NCI-H82 treated with DMSO at 0.1 percent for 48 hours (cell line): Measurements from ENCODE around the gene LANCL1.
"Not testable (repeated sequence)": the region's sequence is repeated elsewhere in the genome, so short reads cannot be mapped to it uniquely, and the experiment has no call there.

Source experiments
- DNase-seq: peaks from one replicate; lab custom pipeline; 2025; ENCODE audit not compliant: unreplicated experiment; lab: John Stamatoyannopoulos, UW

Gene LANCL1

GRCh38 chr2:210459880-210460279, 16.7 kb downstream of the LANCL1 start:
- no peak for DNase-seq

GRCh38 chr2:210459407-210459806, 17.2 kb downstream of the LANCL1 start:
- no peak for DNase-seq

GRCh38 chr2:210458395-210458794, 18.2 kb downstream of the LANCL1 start:
- DNase-seq, result no peak

GRCh38 chr2:210456571-210456970, 20.0 kb downstream of the LANCL1 start:
- no peak for DNase-seq

- DNase-seq, result no peak
Measured at GRCh38 chr2:210454336-210454735, 22.2 kb downstream of the LANCL1 start.

- DNase-seq, result no peak
Measured at GRCh38 chr2:210452194-210452593, 24.4 kb downstream of the LANCL1 start.

- not testable (repeated sequence) for DNase-seq
Measured at GRCh38 chr2:210450942-210451341, 25.6 kb downstream of the LANCL1 start.

GRCh38 chr2:210445732-210446131, 30.8 kb downstream of the LANCL1 start:
- no peak for DNase-seq

GRCh38 chr2:210445116-210445707, 31.3 kb downstream of the LANCL1 start:
- DNase-seq, result no peak

GRCh38 chr2:210443527-210443926, 33.0 kb downstream of the LANCL1 start:
- no peak for DNase-seq

GRCh38 chr2:210442878-210443277, 33.7 kb downstream of the LANCL1 start:
- no peak for DNase-seq

GRCh38 chr2:210442457-210442856, 34.1 kb downstream of the LANCL1 start:
- DNase-seq, result no peak

GRCh38 chr2:210440206-210440605, 36.4 kb downstream of the LANCL1 start:
- DNase-seq, result no peak

- no peak for DNase-seq
Measured at GRCh38 chr2:210435439-210435838, 41.1 kb downstream of the LANCL1 start.

GRCh38 chr2:210432633-210433032, 43.9 kb downstream of the LANCL1 start:
- no peak for DNase-seq

- DNase-seq, result no peak
Measured at GRCh38 chr2:210429403-210430137, 47.0 kb downstream of the LANCL1 start.

- no peak for DNase-seq
Measured at GRCh38 chr2:210428393-210429179, 48.0 kb downstream of the LANCL1 start.

GRCh38 chr2:210427309-210427708, 49.2 kb downstream of the LANCL1 start:
- DNase-seq, result not testable (repeated sequence)

- DNase-seq, result no peak
Measured at GRCh38 chr2:210422366-210422765, 54.2 kb downstream of the LANCL1 start.

GRCh38 chr2:210421916-210422315, 54.6 kb downstream of the LANCL1 start:
- DNase-seq, result no peak

GRCh38 chr2:210412660-210413059, 63.9 kb downstream of the LANCL1 start:
- no peak for DNase-seq

- DNase-seq, result no peak
Measured at GRCh38 chr2:210410542-210410941, 66.0 kb downstream of the LANCL1 start.
